GM21423 (cell line): ENCODE results near the gene AKAP8L.

Experiments used
- ATAC-seq: cut with Tn5 transposase; IDR thresholded peaks from one replicate; pipeline ENCODE4 v1.9.1; 2021; ENCODE audit warnings: mild to moderate bottlenecking, moderate library complexity; ENCODE audit not compliant: unreplicated experiment

AKAP8L gene

DNA sequence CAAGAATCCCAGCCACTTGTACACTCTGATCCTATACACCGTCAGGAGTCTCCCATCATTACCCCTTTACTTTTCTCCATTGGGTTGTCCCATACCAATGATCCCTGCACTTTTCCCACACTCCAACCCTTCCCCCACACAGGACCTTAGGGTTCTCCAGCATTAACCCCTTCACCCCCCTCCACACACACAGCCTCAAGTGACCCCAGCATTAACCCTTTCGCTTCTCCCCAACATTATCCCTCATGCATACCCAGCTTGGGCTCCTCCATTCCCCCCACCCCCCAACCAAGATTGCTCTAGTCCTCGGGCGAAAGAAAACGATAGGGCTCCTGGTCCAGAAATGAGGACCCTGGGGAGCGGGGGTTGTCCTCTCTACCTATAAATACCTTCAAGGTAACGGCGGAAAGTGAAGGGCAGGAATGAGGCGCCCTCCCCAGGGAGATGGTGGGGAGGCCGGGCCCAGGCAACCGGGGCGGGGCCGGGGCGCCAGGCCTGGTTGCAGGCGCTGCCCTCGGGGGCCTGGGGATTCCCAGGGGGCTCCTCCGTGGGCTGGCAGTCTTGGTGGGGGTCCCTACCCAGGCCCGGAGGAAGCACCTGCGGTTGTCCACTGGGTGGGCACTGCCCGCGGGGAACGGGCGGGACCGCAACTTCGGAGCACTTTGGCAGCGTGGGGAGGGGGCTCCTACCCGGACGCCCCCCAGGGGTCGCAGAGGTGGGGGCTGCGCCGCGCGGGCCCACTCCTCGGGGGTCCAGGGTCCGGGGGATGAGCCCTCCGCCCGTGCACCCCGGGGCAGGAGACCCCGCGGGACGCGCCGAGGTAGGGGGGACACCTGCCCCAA, 30.2 kb upstream of the AKAP8L start:
- ATAC-seq: no peak

DNA sequence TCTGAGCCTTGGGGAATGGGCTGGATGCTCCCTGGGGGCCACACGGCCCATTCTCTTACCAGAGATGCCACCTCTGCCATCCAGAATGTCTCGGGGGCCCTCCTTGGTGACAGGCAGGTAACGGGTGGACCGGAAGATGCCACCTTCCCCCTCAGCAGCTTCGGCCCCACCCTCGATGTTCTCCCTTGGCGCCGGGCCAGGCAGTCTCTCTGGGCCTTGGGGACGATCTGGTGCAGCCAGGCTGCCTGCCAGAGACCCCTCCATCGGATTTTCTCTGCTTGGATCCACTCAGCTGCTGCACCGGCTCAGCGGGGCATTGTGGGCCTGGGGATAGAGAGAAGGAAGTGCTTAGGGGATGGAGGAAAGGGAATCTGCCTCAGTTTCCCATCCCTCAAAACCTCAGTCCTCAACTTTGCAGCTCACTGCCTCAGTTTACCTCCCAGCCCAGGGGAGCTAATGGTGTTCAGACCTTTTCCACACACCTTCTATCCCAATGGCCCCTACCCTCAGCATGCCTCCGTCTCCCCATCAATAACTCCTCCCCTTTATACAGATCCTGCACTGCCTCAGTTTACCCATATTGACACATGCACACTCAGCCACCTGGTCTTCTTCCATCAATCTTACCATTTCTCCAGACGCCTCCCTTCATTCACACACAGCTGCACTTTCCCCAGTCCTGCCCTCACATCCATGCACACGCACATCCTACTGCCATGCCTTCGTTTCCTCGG, 29.4 kb upstream of the AKAP8L start:
- ATAC-seq: no peak

DNA sequence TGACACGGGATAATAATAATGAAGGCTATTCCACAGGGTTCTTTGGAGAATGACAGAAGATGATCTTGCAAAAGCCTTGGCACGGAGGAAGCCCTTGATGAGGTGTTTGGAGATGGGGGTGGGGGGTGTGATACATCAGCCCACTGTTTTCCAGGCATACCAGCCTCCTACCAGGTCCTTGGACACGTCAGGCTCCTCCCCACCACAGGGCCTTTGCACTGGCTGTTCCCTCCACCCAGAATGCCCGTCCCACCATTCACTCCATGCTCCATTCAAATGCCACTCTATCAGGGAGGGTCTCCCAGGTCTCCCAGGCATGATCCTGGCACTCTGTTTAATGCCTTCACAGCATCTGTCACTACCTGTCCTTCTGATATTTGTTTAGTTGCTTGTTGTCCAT, 28.3 kb upstream of the AKAP8L start:
- ATAC-seq: no peak

DNA sequence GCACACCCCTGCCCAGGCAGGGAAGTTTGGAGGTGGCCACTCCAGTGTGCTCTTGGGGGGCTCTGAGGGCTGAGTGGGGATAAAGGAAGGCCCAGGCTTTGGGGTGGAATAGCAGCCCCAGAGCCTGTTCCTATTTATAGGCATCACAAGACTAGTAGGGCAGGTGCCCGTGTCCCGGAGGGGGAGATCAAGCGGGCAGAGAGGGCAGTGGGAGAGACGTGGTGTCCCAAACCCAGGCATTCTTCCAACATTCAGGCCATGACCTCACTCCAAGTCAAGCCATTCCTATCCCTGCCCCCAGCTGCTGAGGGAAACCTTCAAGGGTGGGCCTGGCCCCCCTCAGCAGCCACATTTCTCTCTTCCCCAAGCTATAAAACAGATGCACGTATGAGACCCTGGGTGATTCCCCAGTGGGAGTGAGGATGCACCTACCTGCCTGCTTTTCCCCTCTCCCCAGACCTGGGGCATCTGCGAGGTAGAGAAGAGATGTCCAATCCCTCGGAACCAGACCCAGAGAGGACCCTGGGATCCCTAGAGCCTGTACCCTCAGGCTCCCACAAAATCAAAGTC, 27.1 kb upstream of the AKAP8L start:
- no peak for ATAC-seq

DNA sequence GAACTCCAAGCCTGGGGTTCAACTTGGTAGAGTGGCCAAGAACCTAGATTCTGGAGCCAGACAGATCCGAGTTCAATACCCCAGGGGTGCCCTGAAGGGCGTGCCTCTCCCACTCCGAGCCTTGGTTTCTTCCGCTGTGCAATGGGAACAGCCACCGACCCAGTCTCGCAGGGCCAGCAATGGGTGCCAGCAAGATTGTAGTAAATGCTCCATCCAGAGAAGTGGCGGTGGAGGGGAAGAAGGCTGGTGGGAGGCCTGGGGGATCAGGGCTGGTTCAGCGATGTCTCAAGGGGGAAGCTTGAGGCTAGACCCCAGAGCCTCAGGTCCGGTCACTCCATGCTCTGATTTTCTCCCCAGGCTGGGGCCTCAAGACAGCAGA, 26.4 kb upstream of the AKAP8L start:
- no peak for ATAC-seq

DNA sequence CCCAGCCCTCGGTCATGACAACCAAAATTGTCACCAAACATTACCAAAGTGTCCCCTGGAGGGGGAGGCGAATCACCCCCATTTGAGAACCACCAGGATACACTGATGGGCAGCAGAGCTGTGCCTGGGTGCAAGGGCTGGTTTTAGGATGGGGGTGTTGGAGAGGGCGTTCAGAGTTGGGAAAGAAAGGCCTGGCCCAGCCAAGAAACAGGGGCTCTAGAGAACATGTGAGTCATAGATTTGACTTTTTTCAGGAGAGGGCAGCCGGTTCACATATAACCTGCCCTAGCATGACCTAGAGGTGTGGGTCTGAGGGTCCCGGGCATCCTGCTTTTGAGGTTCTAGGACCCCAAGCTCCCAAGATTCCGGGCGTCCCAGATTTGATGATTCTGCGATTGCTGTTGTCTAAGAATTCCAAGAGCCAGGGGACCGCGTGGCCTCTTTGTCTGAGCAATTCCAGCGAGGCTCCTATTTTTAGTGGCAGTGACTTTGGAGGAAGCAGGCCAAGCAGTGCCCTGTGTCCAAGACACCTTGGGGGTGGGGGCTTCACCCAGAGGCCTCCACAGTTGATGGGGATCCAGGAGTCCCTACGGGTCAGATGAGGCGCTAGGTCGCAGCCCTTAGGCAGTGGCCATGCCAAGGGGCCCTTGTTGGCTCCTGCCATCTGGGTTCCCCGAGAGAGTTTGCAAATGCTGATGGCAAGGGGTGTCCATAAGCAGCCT, 25.9 kb upstream of the AKAP8L start:
- no peak for ATAC-seq

DNA sequence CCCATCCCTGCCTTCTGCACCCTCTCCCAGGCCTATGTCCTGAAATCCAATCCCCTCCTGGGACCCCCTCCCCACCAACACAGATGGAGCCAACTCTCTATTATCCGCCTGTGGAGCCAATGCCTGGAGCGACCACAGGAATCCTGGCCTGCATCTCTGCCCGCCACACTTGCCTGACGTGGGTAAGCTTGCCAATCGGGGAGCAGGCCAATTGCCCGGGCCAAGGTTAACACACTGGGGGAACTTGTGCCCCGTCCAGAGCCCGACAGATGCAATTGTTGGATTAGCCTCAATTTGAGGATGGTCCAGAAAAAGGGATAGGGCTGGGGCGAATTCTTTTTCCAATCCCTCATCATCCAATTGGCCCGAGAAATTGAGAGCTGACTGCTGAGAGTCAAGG, 25.1 kb upstream of the AKAP8L start:
- no peak for ATAC-seq

DNA sequence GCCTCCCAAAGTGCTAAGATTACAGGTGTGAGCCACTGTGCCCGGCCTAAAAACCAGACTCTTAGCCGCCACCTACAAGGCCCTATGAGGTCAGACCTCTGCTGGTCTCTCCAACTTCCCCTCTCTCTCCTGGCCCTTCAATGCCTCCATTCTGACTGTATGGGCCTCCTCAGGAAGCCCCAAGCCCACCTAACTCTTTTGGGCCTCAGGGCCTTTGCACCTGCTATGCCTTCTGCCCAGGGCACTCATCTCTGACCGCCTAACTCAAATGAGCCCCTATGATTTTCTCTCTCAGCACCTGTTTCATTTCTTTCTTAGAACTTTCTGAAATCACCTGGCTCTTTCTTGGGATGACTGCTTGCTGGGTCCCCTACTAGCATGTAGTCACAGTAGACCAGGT, 24.5 kb upstream of the AKAP8L start:
- no peak for ATAC-seq

DNA sequence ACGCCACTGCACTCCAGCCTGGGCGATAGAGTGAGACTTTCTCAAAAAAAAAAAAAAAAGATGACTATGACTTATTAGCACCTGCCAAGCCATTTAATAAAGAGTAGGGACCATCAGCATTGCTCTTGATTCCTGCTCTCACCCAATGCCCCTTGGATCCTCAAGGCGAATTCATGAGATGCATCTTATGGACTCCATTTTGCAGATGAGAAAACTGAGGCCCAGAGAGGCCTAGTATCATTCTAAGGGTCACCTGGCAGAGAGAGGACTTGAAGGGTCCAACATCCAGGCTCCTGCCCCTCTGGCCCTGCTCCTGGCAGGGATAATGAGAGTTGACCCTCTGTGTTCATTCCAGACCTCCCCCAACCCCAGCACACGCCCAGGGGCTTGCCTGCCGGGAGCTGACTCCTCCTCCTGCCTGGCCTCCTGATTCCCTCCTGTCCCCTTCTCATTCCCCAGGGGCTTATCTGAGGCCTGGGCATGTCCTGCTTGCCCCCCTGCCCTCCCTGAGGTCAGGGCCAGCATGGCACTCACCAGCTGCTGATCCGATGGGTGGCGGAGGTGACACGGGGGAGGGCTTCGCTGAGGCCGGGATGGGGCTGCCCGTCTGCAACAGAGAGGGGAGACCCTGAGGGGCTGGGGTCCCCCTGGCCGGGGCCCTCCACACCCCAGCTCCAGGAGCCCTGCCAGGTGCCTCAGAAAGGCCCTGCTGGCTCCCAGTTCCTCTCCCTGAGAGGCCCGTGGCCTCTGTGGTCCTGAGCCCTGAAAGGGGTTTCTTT, 23.5 kb upstream of the AKAP8L start:
- ATAC-seq: no peak

DNA sequence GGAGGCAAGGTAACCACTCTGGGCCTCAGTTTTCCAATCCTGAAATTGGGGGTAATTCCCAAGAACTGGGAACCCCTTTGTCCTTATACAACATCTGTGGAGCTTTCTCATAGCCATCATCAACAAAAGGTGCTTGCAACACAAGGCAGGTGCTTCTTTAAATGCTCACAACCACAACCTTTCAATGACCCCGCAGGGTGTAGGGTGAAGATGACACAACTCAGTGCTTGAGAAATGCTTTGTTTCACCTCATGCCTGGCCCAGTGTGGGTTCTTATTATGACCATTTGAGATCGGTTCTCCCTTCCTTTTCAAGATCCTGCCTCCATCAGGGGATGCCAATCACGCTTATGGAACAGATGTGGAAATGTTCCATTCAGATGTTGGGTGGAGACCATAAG, 22.5 kb upstream of the AKAP8L start:
- no peak for ATAC-seq

DNA sequence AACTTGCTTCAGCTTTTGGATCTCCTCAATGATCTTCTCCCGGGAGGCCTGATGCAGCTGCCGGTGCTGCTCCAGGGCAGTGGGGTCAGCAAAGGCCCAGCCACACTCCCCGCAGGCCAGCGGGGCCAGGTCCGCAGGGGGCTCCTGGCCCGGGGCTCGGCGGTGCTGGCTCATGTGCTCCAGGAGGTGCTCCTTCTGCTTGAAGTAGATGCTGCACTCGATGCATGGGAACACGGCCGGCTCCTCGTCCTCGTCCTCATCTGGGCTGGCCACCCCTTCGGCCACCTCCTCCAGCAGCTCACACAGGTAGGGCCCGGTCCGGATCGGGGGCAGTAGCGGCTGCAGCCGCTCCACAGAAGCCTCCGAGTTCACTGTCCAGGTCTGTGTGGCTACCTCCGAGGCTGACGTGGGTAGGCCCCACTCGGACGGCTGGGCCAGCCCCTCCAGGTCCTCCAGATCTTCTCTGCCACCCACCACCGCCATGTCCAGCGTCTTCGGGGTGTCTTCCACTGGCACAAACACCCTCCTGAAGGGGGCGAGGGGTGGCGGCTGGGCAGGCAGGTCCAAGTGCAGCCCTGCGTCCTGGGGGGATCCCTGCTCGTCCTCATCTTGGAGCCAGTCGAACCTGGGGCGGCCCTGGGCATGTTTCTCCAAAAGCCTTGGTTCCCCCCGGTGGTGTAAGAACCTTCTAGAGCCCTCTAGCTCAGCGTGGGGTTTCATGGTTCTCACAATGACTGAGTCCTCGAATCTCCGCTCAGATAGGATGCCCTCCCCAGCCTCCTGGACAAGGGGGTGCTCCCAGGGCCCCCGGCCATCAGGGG, 21.2 kb upstream of the AKAP8L start:
- ATAC-seq: no peak

DNA sequence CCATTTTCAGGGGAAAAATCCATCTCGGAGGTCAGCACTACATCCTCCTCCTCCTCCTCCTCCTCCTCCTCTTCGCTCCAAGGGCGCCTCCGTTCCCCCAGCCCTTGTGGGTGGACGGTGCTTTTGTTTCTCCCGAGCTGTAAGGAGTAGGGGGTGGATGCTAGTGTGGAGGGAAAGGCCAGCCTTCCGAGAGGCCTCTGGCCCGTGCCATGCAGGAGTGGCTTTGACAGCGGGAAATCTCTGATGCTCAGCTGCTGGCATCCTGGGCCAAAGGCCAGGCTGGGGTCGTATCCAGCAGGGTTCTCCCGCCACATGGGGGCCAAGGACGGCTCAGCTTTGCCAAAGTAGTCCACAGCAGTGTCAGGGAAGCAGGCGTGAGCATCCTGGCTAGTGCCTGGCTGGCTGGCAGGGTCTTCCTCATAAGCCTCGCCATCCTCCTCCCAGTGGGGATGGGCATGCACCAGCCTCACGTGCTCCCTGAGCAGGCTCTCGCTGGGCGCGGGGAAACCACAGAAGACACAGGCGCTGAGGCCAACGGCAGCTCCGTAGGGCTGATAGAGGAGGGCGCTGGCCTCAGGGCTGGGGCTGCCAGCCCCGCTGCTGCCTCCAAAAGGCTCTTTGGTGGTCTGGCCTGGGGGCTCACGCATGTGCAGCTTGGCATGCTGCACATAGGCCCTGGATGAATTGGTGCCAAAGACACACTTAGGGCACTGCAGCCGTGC, 20.5 kb upstream of the AKAP8L start:
- no peak for ATAC-seq

DNA sequence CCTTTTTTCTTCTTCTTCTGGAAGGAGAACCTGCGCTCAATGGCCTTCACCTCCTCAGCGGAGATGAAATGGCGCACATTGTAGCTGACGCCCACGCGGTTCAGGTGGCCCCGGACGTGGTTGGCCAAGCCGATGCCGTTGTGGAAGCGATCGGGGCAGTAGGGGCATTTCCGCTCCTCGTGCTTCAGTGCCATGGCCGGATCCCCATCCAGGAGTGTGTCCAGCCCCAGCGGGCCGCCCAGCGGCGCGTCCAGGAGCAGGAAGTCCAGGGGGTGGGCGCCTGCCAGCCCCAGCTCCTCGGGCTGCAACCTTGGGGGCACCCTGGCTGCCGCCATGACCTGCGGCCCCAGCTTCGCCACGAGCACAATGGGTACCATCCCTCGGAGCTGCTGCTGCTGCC, 19.8 kb upstream of the AKAP8L start:
- ATAC-seq: no peak

DNA sequence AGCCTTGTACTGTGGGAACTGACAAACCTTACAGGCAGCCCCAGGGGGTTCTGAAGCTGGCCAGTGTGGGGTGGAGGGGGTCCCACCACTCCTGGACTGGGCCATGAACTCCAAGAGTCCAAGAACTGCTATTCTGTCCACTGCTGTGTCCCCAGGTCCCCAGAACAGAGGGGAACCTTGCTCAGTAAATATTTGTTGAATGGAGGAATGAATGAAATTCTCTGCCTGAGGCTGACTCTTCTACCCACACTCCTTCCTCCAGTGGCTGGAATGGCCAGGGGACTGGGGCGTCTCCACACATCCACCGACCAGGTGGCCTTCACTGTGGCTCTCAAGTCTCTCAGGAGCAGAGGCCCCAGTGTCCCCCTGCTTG, 19.3 kb upstream of the AKAP8L start:
- no peak for ATAC-seq

DNA sequence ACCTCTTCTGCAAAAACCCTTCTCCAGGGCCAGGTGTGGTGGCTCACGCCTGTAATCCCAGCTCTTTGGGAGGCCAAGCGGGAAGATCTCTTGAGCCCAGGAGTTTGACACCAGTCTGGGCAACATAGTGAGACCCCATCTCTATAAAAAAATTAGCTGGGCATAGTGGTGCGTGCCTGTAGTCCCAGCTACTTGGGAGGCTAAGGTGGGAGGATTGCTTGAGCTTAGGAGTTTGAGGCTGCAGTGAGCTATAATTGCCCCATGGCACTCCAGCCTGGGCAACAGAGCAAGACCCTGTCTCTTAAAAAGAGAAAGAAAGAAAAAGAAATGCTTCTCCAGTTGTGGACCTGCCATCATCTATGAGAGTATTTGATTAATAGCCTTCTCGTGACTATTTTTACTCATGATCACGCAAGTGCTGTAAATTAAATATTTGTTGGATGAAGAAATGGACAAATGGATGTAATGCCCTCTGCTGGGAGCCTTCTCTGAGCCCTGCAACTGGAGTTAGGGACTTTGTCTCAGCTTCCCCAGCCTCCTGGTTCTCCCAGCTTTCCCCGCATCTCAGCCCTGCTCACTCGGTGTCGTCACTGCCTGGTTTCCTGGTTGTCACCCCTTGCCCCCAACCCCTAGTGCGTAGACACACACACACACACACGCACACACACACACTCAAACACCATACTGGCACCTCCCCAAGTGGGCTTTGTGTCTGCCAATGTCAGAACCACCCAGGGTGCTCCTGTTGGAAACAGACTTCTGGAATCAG, 18.8 kb upstream of the AKAP8L start:
- no peak for ATAC-seq

DNA sequence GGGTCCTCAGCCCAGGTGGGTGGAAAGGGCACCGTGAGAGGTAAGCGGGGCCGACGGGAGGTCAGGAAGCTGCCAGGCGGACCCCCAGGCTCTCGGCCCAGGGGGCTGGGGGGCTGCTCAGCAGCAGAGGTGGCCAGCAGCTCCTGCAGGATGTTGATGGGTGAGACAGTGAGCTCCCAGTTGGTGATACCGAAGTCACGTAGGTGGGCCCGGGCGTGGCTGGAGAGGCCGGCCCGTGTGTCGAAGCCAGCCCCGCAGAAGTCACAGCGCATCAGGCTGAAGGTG, 18.0 kb upstream of the AKAP8L start:
- ATAC-seq: no peak

DNA sequence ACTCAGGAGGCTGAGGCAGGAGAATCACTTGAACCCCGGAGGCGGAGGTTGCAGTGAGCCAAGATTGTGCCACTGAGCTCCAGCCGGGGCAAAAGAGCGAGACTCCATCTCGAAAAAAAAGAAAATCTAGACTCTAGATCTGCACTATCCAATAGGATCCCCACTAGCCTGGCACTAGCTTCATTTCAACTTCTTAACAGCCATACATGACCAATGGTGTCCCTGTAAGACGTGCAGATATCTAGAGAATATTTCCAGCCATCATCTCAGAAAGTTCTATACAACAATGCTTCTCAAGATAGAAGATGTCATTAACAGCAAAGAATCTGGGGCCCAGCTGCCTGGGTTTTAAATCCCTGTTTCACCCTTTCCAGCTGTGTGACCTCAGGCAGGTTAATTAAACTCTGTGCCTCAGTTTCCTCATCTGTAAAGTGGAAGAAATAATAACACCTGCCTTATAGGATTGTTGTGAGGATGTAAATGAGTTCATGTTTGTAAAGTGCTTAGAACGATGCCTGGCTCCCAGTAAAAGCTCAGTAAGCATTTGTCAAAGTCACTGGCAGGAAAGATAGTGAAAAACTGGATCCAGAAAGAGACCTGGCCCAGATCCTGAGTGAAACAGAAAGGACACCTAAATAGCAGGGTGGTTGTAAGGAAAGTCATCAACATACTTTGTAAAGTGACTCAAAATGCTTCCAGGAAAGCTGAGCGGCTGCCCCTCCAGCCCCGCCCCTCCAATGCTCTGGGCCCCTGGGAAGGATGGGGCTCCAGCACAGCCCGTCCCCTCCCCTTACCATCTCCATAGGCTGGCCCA, 17.4 kb upstream of the AKAP8L start:
- ATAC-seq: no peak

DNA sequence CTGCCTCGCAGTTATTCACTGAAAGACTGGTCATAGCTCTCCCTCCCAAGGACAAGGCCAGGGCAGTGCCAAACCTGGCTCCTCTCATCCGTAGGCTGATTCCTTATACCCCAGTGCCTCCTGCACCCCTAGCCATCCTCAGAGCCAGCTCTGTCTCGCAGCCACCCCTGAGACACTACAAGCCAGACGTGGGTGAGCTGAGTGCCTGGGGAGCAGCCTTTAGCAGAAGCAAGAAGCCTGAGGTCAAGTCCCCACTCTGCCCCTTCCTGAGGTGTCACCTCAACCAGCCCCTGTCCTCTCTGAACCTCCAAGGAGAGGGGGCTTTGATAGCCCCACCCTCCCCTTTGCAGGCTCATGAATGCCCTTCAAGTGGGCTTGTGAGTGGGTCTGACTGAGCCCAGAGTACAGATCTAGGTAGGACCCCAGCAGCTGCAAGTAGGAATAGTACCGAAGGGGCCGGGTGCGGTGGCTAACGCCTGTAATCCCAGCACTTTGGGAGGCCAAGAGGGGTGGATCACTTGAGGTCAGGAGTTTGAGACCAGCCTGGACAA, 14.8 kb upstream of the AKAP8L start:
- no peak for ATAC-seq
